ENCODE measurements around the gene PRKCB.
"Not testable (repeated sequence)": the region's sequence is repeated elsewhere in the genome, so short reads cannot be mapped to it uniquely, and the experiment has no call there.

GRCh38 chr16:24108090-24108489, 272.3 kb downstream of the PRKCB start:
- TF ChIP-seq CREB1 (CRISPR knock-in tag; IDR thresholded peaks at IDR 0.05; ENCODE audit: low read depth); STAT1 (IDR thresholded peaks at IDR 0.05; ENCODE audit: unreplicated experiment); POLR2AphosphoS5 (IDR thresholded peaks at IDR 0.05; ENCODE audit: low read depth); JUNB (IDR thresholded peaks at IDR 0.05; ENCODE audit: unreplicated experiment): not testable (repeated sequence)
- TF ChIP-seq, protein P1, sequence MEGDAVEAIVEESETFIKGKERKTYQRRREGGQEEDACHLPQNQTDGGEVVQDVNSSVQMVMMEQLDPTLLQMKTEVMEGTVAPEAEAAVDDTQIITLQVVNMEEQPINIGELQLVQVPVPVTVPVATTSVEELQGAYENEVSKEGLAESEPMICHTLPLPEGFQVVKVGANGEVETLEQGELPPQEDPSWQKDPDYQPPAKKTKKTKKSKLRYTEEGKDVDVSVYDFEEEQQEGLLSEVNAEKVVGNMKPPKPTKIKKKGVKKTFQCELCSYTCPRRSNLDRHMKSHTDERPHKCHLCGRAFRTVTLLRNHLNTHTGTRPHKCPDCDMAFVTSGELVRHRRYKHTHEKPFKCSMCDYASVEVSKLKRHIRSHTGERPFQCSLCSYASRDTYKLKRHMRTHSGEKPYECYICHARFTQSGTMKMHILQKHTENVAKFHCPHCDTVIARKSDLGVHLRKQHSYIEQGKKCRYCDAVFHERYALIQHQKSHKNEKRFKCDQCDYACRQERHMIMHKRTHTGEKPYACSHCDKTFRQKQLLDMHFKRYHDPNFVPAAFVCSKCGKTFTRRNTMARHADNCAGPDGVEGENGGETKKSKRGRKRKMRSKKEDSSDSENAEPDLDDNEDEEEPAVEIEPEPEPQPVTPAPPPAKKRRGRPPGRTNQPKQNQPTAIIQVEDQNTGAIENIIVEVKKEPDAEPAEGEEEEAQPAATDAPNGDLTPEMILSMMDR (conservative IDR thresholded peaks at IDR 0.05; ENCODE audit: low read depth in 2 of 2): not testable (repeated sequence)
- TF ChIP-seq, protein P2, sequence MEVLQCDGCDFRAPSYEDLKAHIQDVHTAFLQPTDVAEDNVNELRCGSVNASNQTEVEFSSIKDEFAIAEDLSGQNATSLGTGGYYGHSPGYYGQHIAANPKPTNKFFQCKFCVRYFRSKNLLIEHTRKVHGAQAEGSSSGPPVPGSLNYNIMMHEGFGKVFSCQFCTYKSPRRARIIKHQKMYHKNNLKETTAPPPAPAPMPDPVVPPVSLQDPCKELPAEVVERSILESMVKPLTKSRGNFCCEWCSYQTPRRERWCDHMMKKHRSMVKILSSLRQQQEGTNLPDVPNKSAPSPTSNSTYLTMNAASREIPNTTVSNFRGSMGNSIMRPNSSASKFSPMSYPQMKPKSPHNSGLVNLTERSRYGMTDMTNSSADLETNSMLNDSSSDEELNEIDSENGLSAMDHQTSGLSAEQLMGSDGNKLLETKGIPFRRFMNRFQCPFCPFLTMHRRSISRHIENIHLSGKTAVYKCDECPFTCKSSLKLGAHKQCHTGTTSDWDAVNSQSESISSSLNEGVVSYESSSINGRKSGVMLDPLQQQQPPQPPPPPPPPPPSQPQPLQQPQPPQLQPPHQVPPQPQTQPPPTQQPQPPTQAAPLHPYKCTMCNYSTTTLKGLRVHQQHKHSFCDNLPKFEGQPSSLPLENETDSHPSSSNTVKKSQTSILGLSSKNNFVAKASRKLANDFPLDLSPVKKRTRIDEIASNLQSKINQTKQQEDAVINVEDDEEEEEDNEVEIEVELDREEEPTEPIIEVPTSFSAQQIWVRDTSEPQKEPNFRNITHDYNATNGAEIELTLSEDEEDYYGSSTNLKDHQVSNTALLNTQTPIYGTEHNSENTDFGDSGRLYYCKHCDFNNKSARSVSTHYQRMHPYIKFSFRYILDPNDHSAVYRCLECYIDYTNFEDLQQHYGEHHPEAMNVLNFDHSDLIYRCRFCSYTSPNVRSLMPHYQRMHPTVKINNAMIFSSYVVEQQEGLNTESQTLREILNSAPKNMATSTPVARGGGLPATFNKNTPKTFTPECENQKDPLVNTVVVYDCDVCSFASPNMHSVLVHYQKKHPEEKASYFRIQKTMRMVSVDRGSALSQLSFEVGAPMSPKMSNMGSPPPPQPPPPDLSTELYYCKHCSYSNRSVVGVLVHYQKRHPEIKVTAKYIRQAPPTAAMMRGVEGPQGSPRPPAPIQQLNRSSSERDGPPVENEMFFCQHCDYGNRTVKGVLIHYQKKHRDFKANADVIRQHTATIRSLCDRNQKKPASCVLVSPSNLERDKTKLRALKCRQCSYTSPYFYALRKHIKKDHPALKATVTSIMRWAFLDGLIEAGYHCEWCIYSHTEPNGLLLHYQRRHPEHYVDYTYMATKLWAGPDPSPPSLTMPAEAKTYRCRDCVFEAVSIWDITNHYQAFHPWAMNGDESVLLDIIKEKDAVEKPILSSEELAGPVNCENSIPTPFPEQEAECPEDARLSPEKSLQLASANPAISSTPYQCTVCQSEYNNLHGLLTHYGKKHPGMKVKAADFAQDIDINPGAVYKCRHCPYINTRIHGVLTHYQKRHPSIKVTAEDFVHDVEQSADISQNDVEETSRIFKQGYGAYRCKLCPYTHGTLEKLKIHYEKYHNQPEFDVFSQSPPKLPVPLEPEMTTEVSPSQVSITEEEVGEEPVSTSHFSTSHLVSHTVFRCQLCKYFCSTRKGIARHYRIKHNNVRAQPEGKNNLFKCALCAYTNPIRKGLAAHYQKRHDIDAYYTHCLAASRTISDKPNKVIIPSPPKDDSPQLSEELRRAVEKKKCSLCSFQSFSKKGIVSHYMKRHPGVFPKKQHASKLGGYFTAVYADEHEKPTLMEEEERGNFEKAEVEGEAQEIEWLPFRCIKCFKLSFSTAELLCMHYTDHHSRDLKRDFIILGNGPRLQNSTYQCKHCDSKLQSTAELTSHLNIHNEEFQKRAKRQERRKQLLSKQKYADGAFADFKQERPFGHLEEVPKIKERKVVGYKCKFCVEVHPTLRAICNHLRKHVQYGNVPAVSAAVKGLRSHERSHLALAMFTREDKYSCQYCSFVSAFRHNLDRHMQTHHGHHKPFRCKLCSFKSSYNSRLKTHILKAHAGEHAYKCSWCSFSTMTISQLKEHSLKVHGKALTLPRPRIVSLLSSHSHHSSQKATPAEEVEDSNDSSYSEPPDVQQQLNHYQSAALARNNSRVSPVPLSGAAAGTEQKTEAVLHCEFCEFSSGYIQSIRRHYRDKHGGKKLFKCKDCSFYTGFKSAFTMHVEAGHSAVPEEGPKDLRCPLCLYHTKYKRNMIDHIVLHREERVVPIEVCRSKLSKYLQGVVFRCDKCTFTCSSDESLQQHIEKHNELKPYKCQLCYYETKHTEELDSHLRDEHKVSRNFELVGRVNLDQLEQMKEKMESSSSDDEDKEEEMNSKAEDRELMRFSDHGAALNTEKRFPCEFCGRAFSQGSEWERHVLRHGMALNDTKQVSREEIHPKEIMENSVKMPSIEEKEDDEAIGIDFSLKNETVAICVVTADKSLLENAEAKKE (CRISPR knock-in tag; IDR thresholded peaks at IDR 0.05): not testable (repeated sequence)
